Activated effector memory CD4-positive, alpha-beta T cell treated with Interleukin-2 at 50 U/mL for 16 hours (primary cell): ENCODE measurements around the gene RAB15.

Source experiments
- DNase-seq: peaks from one replicate; pipeline ENCODE4 v3.0.0-alpha.2; 2020

The RAB15 gene

DNA sequence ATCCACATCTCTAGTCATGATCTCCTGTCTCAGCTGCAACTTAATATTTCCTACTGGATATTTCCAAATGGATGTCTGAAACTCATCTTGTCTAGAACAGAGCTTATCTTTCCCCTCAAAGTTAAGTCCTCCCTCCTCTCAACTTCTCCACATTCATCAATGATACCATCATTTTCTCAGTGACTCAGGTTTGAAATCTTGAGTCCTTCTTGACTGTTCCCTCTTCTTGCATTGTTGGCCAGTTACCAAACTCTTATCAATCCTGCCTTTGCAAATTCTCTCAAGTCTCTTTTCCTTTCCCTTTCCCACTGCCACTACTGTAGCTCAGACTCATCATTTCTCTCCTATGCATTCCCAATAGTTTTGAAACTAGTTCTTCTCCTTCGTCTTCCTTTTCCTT lies 72.2 kb downstream of the RAB15 start:
- DNase-seq = no peak
